ENCODE measurements around the gene SPG7.
A peak's percentile ranks its signal among the peaks of the same experiment; 100 is the strongest.

Gene SPG7

GRCh38 chr16:89548344-89549006 is 40.3 kb downstream of the SPG7 start:
- no peak for DNase-seq

- DNase-seq: no peak
Measured at GRCh38 chr16:89549007-89549700, 41.0 kb downstream of the SPG7 start.

DNA sequence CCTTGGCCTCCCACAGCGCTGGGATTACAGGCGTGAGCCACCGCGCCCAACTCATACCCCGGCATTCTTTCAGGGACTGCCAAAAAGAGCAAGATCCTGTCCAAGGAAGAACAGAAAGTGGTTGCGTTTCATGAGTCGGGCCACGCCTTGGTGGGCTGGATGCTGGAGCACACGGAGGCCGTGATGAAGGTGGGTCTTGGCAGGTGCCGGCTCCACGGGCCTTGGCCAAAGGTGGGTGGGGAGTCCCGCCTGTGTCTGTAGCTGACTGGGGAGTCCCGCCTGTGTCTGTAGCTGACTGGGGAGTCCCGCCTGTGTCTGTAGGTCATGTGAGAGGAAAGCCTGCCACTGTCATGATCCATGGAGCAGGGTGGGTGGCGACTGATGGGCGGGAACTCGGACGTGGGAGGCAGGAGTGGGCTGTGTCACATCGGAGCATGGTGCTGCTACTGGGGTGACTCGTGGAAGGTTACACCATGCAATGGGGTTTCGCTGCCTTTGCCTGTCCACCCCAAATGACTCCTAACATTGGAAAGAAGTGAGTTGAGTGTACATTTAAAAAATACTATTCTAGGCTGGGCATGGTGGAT is 42.3 kb downstream of the SPG7 start:
- no peak for DNase-seq

DNA sequence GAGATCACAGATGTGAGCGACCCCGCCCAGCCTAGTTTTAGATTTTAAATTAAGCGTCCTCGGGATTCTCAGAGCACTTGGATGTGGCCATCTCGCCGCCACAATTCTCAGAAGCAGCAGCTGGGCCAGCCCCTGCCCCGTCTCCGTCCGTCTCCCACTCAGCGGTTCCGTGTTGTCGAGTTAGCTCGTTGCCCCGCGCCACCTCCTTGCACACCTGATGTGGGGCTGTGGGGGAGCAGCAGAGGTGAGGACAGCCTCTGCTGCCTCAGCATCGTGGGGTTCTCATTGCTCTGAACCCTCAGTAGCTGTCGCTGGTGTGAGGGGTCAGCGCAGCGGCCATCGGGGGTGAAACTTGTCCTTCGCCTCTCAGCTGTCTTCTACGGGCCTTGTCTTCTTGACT is 44.1 kb downstream of the SPG7 start:
- DNase-seq: no peak

DNA sequence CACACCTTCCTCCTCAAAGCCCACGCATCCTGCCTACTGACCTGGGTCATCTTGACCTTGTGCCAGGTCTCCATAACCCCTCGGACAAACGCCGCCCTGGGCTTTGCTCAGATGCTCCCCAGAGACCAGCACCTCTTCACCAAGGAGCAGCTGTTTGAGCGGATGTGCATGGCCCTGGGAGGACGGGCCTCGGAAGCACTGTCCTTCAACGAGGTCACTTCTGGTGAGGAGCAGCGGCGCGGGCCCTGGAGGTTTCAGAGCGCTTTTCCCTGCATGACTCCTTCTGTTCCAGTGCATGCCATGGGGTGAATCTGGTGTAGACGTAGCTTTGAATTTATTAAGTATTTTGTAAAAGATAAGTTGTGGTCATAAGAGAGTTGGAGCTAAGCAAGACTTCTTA is 44.7 kb downstream of the SPG7 start:
- DNase-seq: no peak

- no peak for DNase-seq
Measured at GRCh38 chr16:89553733-89554132, 45.5 kb downstream of the SPG7 start.

- no peak for DNase-seq
Measured at GRCh38 chr16:89554343-89554742, 46.1 kb downstream of the SPG7 start.

GRCh38 chr16:89555265-89555664 is 47.1 kb downstream of the SPG7 start:
- DNase-seq: no peak

DNA sequence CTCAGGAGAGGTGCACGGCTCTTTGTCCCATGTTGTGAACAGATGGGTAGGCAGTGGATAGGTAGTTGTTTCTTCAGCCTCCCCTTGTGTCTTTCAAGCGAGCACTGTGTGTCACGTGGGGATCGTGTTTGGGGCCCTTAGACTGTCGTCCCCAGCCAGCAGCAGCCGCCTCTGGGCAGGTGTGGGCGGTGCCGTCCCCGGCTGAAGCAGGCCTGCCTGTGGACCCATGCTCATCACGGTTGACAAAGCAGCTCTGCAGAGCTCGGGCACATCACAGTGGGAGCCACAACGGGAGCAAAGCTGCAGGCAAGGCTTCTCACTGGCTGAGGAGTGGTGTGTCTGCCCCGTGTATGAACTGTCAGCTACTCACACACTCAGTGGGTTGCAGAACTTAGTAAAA is 47.6 kb downstream of the SPG7 start:
- DNase-seq: no peak

GRCh38 chr16:89556750-89557689 is 48.8 kb downstream of the SPG7 start:
- peak; percentile 60 for DNase-seq

GRCh38 chr16:89557690-89558490 is 49.7 kb downstream of the SPG7 start:
- no peak for DNase-seq

DNA sequence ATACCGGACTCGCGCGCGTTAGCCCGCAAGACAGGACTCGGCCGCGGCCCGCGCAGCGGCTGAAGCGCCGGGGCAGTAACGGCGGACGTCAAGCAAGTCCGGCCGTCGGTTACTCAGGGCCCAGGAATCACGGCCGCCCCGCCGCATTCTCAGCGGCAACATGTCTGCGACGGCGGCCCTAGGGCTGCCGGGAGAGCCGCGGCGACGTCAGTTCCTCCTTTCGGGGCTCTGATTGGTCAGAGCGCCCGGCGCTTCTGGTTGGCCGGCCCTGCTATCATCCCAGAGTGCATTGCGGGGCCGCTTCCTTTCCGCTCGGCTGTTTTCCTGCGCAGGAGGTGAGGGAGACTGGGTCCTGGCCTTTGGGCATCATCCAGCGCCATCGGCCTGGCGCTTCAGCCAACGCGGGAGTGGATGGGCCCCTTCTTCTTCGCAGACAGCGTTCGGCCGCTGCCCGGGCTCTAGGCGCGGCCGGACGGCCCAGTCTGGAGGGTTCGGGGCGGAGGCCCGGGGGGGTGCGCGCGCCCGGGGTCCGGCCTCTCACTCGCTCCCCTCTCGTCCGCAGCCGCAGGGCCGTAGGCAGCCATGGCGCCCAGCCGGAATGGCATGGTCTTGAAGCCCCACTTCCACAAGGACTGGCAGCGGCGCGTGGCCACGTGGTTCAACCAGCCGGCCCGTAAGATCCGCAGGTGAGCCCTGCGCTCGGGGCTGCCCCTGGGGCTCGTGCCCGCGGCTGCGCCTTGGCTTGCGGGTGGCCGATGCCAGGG is 52.4 kb downstream of the SPG7 start, which contains the start of gene RPL13:
Gene RPL13, plus strand, starts transcription at position 305 of the 764 bp plus-strand sequence. Its CDS starts 278 bp downstream, at position 583.
- DNase-seq: peak; percentile 91

GRCh38 chr16:89561142-89561883 is 53.1 kb downstream of the SPG7 start:
- no peak for DNase-seq

- no peak for DNase-seq
Measured at GRCh38 chr16:89561884-89562599, 53.8 kb downstream of the SPG7 start.

DNA sequence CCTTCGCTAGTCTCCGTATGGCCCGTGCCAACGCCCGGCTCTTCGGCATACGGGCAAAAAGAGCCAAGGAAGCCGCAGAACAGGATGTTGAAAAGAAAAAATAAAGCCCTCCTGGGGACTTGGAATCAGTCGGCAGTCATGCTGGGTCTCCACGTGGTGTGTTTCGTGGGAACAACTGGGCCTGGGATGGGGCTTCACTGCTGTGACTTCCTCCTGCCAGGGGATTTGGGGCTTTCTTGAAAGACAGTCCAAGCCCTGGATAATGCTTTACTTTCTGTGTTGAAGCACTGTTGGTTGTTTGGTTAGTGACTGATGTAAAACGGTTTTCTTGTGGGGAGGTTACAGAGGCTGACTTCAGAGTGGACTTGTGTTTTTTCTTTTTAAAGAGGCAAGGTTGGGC is 54.7 kb downstream of the SPG7 start:
- no peak for DNase-seq

- no peak for DNase-seq
Measured at GRCh38 chr16:89563639-89564392, 55.6 kb downstream of the SPG7 start.

DNA sequence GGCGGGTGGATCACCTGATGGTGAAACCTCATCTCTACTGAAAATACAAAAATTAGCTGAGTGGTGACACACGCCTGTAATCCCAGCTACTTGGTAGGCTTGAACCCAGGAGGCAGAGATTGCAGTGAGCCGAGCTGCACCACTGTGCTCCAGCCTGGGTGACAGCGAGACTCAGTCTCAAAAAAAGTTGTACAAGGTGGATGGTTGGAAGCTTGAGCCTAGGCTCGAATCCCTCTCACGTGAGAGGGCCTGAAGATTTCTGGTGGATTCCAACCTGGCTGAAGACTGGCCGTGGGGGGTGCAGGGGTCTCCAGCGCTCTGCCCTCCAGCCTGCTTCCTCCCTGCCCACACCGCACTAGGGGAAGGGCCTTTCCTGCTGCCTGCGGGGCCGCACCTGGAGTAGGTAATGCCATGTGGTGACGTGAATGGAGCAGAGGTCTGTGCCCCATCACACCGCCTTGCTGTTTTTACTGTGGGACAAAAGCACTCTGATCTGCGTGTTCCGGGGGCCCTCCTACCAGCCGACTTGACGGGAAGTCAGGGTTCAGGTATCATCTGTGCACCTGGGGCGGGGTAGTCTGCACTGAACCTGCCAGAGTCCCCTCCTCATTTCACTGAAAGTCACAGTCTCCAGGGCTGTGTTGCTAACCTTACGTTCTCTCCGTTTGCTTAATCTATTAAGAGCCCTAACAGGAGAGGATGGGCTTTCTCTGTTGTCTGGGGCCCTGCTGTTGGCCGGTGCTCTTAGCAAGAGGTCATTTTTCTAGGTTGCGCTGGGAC is 56.5 kb downstream of the SPG7 start:
- DNase-seq: no peak

DNA sequence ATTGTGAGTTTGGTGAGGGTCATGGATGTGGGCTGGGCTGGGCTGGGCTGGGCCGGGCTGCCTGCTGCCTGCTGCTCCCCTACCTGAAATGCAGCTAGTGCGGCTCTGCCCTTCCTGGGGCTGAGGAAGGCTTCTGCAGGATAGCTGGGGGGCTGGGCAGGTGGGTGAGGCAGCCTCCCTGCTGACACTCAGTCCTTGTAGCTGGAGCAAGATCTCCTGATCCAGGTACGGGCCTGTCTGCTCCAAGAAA is 57.0 kb downstream of the SPG7 start:
- DNase-seq: no peak
